Measurements from ENCODE around the gene SHANK3.
"Not testable (repeated sequence)": the region's sequence is repeated elsewhere in the genome, so short reads cannot be mapped to it uniquely, and the experiment has no call there.

The SHANK3 gene

DNA sequence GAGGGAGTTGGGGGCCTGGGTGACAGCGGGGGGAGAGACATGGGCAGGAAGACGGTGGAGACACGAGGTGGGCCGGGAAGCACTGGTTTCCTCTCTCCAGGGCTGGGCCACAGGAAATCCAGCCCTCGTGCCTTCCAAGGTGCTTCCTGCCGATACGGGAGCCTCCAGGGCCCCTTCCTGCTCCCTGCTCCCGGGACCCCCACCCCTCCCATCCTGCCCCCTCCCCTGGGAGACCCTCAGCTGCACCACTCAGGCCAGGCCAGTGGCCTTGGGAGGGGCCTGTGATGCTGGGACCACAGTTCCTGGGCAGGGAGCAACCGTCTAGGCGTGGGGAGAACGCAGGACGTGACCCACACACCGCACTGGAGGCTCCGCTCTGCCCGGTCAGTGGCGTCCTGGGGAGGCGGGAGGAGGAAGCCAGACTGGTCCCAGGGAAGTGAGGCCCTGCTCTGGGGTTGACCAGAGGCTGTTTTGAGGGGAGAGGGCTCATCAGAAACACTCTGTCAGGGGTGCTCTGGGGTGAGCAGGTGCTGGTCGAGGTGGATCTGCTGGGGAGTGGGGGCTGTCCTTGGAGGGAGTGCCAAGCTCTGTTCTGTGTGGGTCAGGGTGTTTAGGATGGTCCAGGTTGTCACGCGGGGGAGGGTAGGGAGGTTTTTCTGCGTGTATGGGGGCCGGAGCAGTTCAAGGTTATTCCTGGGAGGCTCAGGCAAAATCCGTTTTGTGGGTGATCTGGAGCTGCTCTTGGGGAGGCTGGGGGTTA lies at the start of gene SHANK3:
SHANK3 (plus strand) TSS at position 353 of the 760 bp plus-strand sequence.
- DNase-seq = no peak

DNA sequence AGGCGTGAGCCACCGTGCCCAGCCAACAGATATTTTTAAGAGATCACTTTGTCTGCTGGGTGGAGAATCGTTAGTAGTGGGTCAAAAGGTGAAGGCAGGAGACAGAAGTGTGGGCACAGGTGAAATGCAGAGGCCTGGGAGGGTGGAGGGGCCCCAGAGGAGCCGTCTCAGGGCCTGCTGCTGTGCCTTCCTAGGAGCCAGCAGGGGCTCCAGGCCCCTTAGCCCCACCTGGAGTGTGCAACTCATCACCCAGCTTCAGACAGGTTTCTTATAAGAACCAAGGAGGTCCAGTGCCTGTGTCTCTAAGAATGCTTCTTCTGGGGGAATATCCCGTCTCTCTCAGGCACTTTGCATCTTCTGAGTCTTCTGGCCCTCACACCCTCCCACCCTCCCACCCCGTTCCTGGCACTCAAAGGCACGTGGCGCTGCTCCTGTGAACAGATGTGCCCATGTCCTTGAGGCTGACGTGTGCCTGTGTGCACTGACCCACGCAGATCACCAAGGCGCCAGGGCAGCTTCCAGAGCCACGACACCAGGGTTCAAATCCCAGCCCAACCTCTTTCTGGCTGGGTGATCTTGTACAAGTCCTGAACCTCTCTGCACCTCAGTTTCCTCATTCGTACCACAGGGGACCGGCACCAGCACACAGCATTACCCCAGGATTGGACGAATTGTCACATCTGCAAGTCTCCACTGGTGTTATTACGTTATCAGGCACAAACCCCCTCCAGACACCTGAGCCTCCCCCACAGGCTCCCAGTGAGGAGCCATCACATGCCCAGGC lies 48.1 kb upstream of the SHANK3 start:
- DNase-seq = no peak

DNA sequence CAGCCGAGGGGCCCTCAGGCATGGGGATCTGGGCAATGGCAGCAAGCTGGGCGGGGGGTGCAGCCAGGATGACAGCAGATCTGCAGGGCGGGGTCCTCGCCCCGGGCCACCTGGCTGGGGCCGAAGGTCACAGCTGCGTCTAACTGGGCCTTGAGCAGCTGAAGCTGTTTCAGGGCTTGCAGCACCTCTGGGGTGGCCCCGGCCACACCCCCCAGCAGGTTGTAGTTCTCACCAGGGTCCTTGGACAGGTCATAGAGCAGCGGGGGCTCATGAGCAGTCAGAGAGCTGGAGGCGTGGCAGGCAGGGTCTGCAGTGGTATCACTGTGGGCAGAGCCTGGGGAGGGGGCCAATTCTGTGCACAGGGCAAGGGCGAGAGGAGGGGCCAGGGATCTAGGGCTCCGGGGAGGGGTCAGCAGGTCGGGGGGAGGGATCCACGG lies 47.5 kb upstream of the SHANK3 start:
- DNase-seq = no peak

DNA sequence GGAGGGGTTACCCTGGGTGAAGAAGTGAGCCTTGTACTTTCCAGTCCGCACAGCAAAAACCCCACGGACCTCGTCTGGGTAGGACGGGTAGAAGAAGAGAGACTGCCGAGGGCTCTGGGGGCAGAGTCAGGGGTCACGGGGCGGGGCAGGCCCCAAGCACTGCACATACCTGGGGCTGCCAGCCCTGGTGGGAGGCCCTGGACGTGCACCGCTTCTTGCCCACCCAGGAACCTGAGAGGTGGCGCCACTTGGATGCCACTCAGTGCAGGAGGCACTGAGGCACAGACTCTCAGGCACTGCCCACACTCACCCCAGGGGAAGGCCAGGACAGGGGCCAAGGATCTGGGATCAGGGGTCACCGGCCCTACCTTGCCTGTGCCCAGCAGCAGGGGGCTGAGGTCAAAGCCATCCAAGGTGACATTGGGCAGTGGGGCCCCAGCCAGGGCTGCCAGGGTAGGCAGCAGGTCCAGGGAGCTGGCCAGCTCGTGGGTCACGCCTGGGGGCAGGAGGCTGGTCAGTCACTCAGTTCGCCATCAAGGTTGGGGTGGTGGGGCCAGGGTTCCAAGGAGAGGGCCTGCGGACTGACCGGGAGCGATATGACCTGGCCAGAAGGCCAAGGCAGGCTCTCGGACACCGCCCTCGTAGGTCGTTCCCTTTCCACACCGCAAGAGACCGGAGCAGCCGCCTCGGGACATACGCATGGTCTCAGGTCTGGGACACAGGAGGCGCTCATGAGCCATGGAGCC lies 46.9 kb upstream of the SHANK3 start:
- DNase-seq = no peak

DNA sequence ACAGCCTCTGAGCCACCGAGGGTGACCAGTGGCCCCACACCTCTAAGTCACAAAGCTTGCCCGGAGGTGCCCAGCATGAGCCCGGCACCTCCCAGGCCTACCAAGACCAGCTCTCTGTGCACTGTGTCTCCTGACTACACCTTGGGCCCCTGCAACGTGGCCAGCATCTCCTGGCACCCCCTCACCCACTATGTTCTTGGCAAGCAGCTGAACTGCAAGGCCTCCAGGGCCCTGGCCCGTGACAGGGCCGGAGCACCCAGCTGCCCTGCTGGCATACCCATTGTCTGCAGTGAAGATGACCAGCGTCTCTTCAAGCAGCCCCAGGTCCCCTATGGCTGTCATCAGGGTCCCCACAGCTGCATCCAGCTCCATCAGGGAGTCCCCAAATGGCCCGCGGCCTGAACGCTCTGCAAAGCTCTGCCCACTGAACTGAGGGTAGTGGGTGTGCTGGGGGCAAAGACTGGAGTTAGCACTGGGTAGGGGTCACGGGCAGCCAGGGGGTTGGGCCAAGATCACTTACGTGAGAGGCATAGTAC lies 46.2 kb upstream of the SHANK3 start:
- no peak for DNase-seq

DNA sequence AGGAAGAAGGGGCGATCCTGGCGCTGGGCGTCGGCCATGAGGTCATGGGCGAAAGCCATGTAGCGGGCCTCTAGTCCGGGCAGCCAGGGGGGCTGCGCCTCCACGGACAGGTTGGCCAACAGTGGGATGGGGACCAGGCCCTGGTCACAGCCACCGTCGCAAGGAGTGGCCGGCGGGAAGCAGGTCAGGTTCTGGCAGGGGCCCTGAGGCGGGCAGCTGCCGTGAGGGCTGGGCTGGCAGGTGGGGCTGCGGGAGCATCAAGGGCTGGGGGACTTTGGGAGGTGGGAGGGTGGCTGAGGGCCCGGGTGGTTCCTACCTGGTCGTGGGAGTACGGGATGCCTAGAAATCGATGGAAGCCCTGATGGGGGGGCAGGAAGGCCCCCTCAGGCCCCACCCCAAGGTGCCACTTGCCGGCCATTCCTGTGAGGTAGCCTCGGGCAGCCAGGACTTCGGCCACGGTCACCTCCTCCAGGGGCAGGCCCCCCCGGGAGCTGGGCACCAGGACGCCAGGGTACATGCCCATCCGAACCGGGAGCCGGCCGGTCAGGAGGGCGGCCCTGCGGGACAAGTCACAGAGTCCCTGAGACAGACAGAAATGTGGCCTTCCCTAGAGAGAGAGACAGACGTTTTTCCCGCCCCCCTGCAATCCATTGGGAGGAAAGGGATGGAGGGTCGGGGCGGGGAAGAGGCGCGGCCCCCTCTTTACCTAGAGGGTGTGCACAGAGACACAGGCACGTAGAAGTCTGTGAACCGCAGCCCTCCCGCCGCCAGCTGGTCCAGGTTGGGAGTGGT lies 45.6 kb upstream of the SHANK3 start:
- DNase-seq = no peak

DNA sequence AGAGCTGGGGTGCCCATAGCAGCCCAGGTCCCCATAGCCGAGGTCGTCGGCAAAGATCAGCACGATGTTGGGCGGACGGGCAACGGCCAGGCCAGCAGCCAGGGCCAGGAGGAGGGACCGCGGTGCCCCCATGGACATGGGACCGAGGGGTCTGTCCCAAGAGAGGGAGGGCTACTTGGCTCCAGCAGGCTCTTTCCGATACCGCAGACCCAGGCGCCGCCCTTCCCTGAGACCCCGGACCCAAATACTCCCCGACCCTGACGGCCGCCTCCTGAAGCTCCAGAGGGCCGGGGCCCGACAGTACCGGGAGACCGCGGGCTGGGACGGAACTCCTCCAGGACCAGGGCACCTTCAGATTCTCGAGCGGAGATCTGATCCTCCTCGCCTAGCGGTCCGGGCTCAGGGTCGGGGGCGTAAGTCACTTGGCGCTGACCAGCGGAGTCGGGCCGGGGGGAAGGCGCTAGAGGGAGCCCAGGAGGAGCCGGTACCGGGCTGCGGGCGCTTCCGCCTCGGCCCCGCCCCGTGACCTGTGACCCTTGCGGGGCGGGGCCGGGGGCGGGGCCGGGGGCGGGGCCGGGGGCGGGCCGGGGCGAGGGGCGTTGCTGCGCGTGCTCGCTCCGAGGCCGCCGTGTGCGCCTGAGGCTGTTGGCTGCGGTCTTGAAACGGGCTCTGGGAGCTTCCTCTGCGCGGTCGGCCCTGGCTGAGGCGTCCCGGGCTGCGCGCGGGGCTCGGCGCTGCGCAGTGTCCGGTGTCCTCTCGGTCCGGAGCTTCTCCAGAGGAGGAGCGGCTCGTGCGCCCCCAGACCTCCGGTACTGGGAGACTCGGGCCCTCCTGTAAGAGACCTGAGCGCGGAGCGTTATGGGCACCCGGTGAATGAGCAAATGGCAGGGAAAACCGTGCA lies 44.7 kb upstream of the SHANK3 start, which contains the start of gene ARSA:
ARSA (minus strand) TSS at position 511 of the 901 bp plus-strand sequence; CDS start at position 138, 373 bp downstream.
- DNase-seq = no peak

DNA sequence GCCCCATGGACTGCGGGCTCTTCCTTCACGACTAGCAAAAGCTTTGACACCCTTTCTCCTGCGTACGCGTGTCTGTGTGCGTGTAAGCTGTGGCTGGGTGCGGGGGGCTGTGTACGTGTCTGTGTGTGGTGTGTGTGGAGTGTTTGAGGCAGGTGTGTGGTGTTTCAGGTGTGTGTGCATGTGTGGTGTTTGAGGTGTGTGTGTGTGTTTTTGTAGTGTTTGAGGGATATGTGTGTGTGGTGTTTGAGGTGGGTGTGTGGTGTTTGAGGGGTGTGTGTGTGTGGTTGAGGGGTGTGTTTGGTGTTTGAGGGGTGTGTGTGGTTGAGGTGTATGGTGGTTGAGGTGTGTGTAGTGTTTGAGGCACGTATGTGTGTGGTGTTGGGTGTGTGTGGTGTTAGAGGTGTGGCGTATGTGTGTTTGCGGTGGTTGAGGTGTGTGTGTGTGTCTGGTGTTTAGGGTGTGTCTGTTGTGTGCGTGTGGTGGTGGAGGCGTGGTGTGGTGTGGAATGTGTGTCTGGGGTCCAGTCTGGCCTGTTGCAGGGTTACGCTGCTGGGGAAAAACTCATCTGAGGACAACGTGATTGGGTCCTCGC lies 44.0 kb upstream of the SHANK3 start:
- DNase-seq = no peak

DNA sequence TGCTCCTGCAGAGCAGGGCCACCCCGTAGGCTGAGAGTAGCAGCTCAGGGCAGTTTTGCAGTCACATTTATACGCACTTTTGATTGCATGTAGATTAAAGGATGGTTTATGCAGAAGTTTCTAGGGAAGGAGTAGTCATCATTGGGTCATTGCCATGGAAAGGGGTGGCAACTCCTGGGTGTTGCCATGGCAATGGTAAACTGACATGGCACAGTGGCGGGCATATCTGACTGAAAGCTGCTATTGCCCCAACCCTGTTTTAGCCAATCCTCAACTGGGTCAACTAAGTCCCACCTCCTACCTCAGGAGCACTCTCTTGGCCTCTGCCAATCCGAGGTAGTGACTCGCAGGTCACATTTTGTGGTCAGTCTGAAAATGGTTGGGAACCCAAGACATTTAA lies 42.2 kb upstream of the SHANK3 start:
- no peak for DNase-seq

DNA sequence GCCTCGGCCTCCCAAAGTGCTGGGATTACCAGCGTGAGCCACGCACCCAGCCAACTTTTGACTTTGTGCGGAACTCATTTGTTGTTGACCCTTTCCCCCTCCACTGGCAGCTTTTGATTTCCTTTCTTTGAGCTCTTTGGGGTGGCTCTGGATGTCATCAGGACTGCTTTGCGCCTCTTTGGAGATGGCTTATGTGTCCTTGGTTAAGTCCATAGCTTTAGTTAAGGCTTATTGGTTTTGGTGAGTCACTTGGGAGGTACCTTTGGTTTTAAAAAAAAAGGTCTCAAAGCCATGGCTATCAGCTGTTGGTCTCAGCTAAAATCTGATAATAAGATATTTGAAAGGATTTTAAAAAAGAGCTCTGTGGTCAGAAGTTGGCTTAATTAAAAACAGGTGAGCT lies 39.5 kb upstream of the SHANK3 start:
- no peak for DNase-seq

DNA sequence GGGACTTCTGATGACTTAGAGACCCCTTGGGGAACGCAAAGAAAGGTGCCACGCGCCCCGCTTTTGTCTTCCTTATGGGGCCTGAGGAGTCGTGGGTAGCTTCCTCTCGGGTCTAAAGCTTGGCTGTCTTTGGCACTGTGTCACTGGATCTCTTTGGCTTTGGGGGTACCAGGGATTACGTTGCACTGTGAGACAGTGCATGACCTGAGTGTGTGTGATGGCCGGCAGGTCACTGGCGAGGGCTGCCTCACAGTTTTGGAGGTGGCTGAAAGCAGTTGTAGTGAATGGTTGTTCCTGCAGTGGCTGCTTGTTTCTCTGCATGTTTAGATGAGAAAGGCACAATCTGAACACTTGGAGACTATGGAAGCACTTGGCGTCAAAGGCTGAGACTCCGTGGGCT lies 38.9 kb upstream of the SHANK3 start:
- no peak for DNase-seq

DNA sequence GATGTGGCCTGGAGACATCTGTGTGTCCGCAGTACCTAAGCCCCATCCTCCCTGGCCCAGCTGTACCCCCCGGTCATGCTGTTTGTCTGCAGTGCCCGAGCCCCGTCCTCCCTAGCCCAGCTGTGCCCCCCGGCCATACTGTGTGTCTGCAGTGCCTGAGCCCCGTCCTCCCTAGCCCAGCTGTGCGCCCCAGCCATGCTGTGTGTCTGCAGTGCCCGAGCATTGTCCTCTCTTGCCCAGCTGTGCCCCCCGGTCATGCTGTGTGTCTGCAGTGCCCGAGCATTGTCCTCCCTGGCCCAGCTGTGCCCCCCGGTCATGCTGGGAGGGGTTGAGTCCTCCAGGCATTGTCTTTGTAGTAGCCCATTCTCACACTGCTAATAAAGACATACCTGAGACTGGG lies 37.0 kb upstream of the SHANK3 start:
- no peak for DNase-seq

DNA sequence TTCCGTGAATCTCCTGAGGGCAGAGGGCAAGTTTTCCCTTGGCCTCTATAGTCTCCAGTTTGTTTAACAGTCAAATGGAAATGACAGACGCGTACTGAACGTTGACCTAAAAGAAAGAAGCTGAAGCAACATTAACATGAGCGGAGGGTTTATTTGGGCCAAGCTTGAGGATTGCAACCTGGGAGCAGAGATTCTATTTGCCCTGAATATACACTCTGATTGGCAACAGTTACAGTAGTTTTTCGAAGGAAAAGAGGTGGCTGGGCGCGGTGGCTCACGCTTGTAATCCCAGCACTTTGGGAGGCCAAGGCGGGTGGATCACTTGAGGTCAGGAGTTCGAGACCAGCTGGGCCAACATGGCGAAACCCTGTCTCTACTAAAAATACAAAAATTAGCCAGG lies 32.3 kb upstream of the SHANK3 start:
- DNase-seq = not testable (repeated sequence)

DNA sequence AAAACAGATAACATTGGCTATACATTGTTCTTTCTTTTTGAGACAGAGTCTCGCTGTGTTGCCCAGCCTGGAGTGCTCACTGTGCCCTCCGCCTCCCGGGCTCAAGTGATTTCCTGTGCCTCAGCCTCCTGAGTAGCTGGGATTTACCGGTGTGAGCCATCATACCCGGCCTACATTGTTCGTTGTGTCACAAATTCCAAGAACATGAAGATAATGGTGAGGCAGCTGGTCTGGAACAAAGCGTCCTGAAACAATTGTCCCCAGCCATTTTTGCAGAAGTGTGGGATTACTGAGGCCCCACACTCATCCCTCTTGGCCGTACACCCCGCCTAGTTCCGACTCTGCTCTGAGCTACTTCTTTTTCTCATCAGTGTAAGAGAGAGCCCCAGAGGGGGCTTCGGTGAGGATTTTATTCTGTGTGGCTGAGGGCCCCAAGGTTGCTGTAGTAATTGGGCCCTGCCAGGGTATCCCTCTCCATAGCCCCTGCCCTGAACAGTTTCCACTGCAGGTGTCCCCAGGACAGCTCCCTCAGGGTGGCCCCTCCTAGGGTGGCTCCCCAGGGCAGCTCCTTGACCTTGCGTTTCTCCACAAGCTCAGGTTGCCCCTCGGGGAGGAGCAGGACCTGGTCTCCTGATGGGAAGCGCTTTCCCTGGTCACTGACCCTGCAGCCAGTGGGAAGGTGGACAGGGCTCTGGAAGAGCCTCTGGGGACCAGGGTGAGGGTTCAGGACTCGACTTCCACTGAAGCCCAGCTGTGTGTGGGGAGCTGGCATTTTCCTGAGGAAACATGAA lies 31.6 kb upstream of the SHANK3 start:
- DNase-seq = no peak

DNA sequence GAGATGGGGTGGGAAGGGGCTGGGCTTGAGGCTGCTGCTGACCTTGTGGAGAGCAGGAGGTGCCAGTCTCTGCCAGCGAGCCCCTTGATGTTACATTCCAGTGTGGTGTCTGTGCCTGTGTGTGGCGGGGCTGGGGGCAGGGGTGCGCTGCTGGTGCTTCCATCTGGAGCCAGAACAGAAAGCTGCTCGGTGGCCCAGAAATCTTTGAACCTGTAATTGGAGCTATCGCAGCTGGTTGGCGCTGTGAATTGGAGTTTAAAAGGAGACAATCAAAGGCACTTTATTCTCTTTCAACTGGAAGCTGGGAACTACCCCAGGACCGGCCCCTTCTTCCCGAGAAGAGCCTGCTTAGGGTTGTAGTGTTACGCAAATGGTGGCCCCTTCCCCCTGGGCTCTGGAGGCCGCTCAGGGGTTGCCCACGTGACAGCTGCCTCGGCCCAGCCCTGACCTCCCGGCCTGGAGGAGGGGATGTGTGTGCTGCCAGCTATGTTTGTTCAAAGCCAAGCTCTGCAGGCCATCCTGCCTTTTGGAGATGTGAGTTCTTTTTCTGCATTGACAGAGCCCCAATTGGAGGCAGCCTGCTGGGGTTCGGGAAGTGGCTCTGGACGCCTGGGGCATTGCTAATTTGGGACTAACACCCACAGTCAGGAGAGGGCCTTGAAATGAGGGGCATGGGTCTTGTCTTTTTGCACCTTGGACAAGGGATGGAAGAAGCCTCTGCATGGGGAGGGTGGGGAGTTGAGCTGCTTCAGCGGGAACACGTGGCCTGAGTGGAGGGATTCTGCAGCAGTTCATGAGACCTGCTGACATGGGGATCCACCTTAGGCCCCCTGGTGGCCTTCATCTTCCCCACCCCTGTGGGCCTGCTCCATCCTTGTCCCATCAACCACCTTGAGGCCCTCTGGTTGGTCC lies 30.7 kb upstream of the SHANK3 start:
- no peak for DNase-seq

DNA sequence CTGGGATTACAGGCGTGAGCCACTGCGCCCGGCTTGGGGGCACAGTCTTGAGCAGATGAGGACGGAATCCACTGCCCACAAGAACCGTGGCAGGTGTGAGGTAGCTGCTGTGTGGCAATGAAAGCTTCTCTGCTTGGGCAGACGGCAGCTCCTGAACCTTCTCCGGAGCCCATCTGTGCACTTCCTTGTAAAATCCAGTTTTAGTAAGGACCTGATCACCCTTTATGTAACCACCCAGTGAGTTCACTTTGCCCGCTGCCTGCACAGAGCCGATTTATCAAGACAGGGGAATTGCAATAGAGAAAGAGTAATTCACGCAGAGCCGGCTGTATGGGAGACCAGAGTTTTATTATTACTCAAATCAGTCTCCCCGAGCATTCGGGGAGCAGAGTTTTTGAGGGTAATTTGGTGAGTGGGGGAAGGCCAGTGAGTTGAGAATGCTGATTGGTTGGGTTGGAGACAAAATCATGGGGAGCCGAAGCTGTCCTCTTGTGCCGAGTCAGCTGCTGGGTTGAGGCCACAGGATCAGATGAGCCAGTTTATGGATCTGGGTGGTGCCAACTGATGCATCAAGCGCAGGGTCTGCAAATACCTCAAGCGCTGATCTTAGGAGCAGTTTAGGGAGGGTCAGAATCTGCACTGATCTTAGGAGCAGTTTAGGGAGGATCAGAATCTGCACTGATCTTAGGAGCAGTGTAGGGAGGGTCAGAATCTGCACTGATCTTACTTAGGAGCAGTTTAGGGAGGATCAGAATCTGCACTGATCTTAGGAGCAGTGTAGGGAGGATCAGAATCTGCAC lies 29.4 kb upstream of the SHANK3 start:
- not testable (repeated sequence) for DNase-seq

DNA sequence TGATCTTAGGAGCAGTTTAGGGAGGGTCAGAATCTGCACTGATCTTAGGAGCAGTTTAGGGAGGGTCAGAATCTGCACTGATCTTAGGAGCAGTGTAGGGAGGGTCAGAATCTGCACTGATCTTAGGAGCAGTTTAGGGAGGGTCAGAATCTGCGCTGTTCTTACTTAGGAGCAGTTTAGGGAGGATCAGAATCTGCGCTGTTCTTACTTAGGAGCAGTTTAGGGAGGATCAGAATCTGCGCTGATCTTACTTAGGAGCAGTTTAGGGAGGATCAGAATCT lies 28.9 kb upstream of the SHANK3 start:
- DNase-seq = not testable (repeated sequence)

DNA sequence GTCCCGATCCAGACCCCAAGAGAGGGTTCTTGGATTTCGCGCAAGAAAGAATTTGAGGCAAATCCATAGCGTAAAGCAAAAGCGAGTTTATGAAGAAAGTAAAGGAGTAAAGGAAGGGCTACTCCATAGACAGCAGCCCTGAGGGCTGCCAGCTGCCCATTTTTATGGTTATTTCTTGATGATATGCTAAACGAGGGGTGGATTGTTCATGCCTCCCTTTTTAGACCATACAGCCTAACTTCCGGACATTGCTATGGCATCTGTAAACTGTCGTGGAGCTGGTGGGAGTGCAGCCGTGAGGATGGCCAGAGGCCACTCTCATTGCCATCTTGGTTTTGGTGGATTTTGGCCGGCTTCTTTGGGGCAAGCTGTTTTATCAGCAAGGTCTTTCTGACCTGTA lies 19.4 kb upstream of the SHANK3 start:
- no peak for DNase-seq

Measured in SIG-M5 (cell line).